Upper lobe of left lung (tissue), 6 donors: ENCODE measurements around the gene DYNC1LI1. TPM values are rescaled to one million over a fixed set of nuclear protein-coding genes. Genes with fewer than 3 reads are reported as not detected.

ENCODE experiments used
- ATAC-seq, 2 donors: fragments of 200-7000 bp; cut with Tn5 transposase; one replicate each; pipeline ENCODE4 v1.9.1; 2022; ENCODE audit warnings: mild to moderate bottlenecking in 2 of 2, moderate library complexity in 2 of 2; ENCODE audit not compliant: low FRiP score in 2 of 2
- DNase-seq, 2 donors: peaks; one replicate each; pipeline ENCODE4 v3.0.0-alpha.2; 2019 to 2020
- H3K27ac ChIP-seq, 4 donors: fragments of 200-600 bp; sonication (generic); one replicate each; pipeline ENCODE4 v1.5.1; 2016 to 2019
- H3K27me3 ChIP-seq, 4 donors: fragments of 200-600 bp; sonication (generic); one replicate each; pipeline ENCODE4 v1.5.1; 2017 to 2019
- H3K36me3 ChIP-seq, 4 donors: fragments of 200-600 bp; sonication (generic); one replicate each; pipeline ENCODE4 v1.5.1; 2016 to 2019
- H3K4me1 ChIP-seq, 4 donors: fragments of 200-600 bp; sonication (generic); one replicate each; pipeline ENCODE4 v1.5.1; 2018 to 2019
- H3K4me3 ChIP-seq, 4 donors: fragments of 200-600 bp; sonication (generic); one replicate each; pipeline ENCODE4 v1.5.1; 2017 to 2019; ENCODE audit warnings: mild to moderate bottlenecking in 2 of 4, moderate library complexity in 1 of 4
- H3K9me3 ChIP-seq, 4 donors: fragments of 200-600 bp; sonication (generic); one replicate each; pipeline ENCODE4 v1.5.1; 2018 to 2019
- EP300 ChIP-seq, 4 donors: sonication (generic); formaldehyde crosslinking; IDR thresholded peaks; one replicate each; pipeline ENCODE4 v1.5.1; 2017; ENCODE audit warnings: antibody characterized with exemption in 4 of 4, control low read depth in 2 of 4
- POLR2A ChIP-seq, 4 donors: fragments of 450-650 bp; IDR thresholded peaks; one replicate each; pipeline ENCODE4 v1.5.1; 2016 to 2017; ENCODE audit warnings: antibody characterized with exemption in 4 of 4, mild to moderate bottlenecking in 2 of 4
- POLR2AphosphoS5 ChIP-seq, 2 donors: sonication (generic); formaldehyde crosslinking; IDR thresholded peaks; one replicate each; pipeline ENCODE4 v1.5.1; 2017; ENCODE audit warnings: antibody characterized with exemption in 2 of 2
- WGBS, 2 donors: methylation state at CpG; one replicate each; pipeline ENCODE4 v1.1.5; 2017 to 2018; 5-methylcytosine and 5-hydroxymethylcytosine counted together
- total RNA-seq, 6 donors: library from RNA; depleted of rRNA in 4 of 6; stranded (reverse); fragments of >200 nt in 4 of 6; gene quantifications; one replicate each; pipeline versions ENCODE4 v1.1.0 to v1.2.1, GENCODE V29; 2016 to 2021
- TF ChIP-seq, protein P1 (sequence below), 6 experiments: fragments of 450-650 bp in 4 of 6; fragments of 200-600 bp in 2 of 6; sonication (generic) in 2 of 6; IDR thresholded peaks; one replicate each; pipeline ENCODE4 v1.5.1; 2016 to 2019; ENCODE audit warnings: antibody characterized with exemption in 6 of 6
- donor health status: DM: no; HTN: no; CAD: no; lungs with moderate emphysema.
- donor health status: DM: no; HTN: yes; CAD: no; lungs with severe emphysema.

The DYNC1LI1 gene
- total RNA-seq, 6 donors from 2014 or later: 16.8 to 42.0 (median 33.8) TPM

DNA sequence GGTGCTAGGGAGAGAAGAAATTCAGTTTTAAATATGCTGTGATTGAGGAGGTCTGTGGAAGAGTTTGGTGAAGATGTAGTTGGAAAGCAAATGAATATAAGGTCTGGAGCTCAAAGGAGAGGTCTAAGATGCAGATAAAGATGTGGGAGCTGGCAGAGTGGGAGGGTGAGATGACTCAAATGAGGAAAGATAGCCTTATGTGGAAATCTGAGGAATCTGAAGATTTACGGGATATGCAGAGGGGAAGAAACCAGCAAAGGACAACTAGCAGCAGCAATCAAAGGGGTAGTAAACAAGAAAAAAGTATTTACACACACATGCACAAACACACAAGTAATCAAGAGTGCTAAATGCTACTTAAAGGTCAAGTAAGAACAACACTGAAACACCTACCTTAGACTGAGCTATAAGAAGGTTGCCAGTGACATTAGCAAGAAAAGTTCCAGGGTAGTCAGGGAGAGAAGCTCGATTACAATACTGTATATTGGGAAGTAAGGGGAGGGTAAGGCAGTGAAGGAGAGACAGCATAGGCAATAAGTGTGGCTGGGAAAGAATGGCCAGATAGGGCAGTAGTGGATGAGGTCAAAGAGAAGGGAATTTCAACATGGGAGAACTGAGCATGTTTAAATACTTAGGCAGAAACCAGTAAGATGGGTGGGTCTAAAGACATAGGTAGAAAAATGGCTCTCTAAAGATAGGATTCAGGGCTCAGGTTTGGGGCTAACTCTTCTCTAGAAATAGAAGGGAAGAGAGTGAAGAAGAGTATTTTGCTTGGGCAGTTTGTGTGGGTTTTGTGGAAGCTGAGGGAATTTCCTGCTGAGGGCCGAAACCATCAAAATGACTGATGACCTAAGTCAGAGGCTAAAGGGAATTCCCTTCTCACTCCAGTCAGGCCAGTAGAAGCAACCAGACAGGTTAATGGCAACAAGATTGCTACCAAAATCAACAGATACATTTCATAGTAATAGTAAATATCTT, 76.9 kb downstream of the DYNC1LI1 start:
- Histone ChIP-seq H3K9me3 (no peaks in the 10 kb centered on the region), H3K27ac (no peak overlapping the region), H3K36me3 (peaks cover 0 to 13% (median 0%) of the 10 kb centered on the region in 4 donors), H3K27me3 (no peaks in the 10 kb centered on the region), H3K4me1 (peaks cover 9 to 24% (median 22%) of the 10 kb centered on the region in 4 donors), H3K4me3 (no peak overlapping the region)
- TF ChIP-seq POLR2A (IDR thresholded peaks at IDR 0.05) (no peak), EP300 (IDR thresholded peaks at IDR 0.05) (no peak), POLR2AphosphoS5 (IDR thresholded peaks at IDR 0.05) (no peak)
- TF ChIP-seq, protein P1, sequence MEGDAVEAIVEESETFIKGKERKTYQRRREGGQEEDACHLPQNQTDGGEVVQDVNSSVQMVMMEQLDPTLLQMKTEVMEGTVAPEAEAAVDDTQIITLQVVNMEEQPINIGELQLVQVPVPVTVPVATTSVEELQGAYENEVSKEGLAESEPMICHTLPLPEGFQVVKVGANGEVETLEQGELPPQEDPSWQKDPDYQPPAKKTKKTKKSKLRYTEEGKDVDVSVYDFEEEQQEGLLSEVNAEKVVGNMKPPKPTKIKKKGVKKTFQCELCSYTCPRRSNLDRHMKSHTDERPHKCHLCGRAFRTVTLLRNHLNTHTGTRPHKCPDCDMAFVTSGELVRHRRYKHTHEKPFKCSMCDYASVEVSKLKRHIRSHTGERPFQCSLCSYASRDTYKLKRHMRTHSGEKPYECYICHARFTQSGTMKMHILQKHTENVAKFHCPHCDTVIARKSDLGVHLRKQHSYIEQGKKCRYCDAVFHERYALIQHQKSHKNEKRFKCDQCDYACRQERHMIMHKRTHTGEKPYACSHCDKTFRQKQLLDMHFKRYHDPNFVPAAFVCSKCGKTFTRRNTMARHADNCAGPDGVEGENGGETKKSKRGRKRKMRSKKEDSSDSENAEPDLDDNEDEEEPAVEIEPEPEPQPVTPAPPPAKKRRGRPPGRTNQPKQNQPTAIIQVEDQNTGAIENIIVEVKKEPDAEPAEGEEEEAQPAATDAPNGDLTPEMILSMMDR (IDR thresholded peaks at IDR 0.05): no peak
- ATAC-seq: no peak
- WGBS, 2 donors: 57 to 61% methylated on average over 3 of the region's 3 CpGs
- no peak for DNase-seq

DNA sequence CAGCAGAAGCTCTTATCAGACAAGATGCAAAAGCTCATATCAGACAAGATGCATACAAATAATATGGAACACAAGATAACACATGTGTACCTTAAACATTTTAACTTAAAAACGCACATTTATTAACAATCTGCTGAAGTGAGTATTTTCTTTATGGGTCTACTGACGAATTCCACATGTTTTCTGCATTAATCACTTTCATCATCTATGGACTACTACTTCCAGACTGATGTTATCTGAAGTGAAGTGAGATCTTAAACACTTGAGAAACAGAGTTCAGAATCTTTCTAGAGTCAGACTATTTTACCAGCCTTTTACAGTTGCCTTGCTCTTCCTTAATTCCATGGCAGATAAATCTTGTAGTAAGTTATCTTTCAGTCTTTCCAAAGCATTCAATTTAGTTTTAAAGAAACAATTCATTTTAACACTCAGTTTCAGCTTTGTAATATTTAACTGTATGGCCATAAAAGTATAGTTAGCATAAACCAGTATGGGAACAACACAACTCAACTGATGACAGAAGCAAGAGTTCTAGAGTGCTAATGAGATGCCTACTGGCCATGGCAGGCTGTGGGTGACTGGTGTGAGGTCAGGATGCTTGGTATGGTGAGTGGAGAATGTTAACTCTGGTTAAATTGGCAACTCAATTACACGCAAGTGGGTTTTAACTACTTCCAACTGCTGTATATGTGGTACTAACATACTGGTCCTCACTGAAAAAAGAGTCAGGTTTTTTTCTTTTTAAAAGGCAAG, 77.8 kb downstream of the DYNC1LI1 start:
- H3K9me3 ChIP-seq: no peaks in the 10 kb centered on the region
- no peak for TF ChIP-seq EP300 (IDR thresholded peaks at IDR 0.05)
- TF ChIP-seq POLR2AphosphoS5 (IDR thresholded peaks at IDR 0.05): no peak
- TF ChIP-seq, protein P1 (IDR thresholded peaks at IDR 0.05): no peak
- TF ChIP-seq POLR2A (IDR thresholded peaks at IDR 0.05): no peak
- WGBS, 2 donors: 82 to 88% methylated on average over 3 of the region's 3 CpGs
- H3K27me3 ChIP-seq: no peaks in the 10 kb centered on the region
- no peak overlapping the region for H3K27ac ChIP-seq
- H3K4me1 ChIP-seq: peaks cover 9 to 24% (median 22%) of the 10 kb centered on the region in 4 donors
- ATAC-seq (no peak), DNase-seq (no peak)
- peaks cover 0 to 13% (median 0%) of the 10 kb centered on the region in 4 donors for H3K36me3 ChIP-seq
- H3K4me3 ChIP-seq: no peak overlapping the region

DNA sequence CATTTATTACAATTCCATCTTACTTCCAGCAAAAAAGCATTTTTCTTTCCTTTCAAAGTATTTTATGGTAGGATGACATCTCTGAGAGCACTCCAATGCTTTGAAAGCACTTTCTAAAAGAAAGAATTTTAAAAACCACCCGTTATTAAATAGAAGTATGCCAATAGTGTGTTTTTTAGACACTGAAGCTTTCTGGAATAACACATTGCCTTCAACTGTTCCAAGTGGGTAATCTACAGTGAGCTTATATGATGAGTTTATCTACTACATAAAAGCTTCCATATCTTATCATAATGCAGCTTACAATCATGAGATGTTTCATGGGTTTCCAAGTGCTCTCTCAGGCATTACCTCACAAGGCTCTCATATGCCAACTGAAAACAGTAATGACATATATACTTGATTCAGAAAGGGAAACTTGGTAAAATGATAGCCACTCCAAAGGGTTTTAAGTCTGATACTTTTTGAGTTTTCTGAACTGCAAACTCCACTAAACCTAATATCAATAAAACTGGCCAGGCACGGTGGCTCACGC, 82.1 kb downstream of the DYNC1LI1 start:
- Histone ChIP-seq H3K36me3 (peaks cover 2 to 41% (median 14%) of the 10 kb centered on the region in 4 donors), H3K27ac (no peak overlapping the region), H3K4me3 (no peak overlapping the region), H3K27me3 (no peaks in the 10 kb centered on the region), H3K4me1 (peaks cover 5 to 13% (median 7%) of the 10 kb centered on the region in 4 donors), H3K9me3 (no peaks in the 10 kb centered on the region)
- ATAC-seq: no peak
- TF ChIP-seq, protein P1 (IDR thresholded peaks at IDR 0.05): no peak
- TF ChIP-seq POLR2A (IDR thresholded peaks at IDR 0.05) (no peak), EP300 (IDR thresholded peaks at IDR 0.05) (no peak), POLR2AphosphoS5 (IDR thresholded peaks at IDR 0.05) (no peak)
- 87% methylated on average over 3 of the region's 3 CpGs for WGBS, 2 donors
- no peak for DNase-seq

DNA sequence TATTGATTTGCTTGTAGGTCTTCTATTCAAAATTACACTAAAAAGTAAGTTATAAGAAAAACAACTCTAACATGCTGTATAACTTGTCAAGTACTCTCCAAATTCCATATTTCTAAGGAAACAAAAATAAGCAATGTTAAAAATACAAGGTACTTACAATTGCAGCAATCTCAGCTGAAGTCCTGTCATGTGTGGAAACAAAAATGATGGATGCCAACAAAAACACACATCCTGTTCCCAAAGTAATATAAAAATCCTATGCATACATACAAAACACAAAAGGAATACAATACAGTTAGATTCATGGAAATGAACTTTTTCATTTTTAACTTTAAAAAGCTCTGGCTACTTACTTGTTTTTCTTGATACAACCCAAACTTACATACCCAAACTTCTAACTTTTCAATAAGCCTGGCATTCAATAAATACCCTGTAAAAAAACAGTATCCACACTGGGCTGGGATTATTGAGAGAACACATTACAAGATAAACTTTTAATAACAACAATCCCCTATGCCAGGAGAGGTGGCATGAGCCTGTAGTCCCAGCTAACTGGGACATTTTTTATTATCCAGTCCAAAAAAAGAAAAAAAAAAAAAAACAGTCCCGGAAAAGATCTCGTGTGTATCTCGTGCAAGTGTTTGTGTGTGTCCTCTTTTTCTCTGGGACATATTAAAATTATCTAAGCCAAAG, 82.7 kb downstream of the DYNC1LI1 start:
- H3K4me3 ChIP-seq: no peak overlapping the region
- DNase-seq (no peak), ATAC-seq (no peak)
- no peaks in the 10 kb centered on the region for H3K27me3 ChIP-seq
- H3K36me3 ChIP-seq: peaks cover 2 to 47% (median 14%) of the 10 kb centered on the region in 4 donors
- H3K4me1 ChIP-seq: peaks cover 2 to 8% (median 4%) of the 10 kb centered on the region in 4 donors
- no peak overlapping the region for H3K27ac ChIP-seq
- 84 to 87% methylated on average over 3 of the region's 3 CpGs for WGBS, 2 donors
- no peak for TF ChIP-seq EP300 (IDR thresholded peaks at IDR 0.05)
- TF ChIP-seq POLR2A (IDR thresholded peaks at IDR 0.05): no peak
- no peak for TF ChIP-seq POLR2AphosphoS5 (IDR thresholded peaks at IDR 0.05)
- TF ChIP-seq, protein P1 (IDR thresholded peaks at IDR 0.05): no peak
- H3K9me3 ChIP-seq: no peaks in the 10 kb centered on the region
